Breast epithelium (tissue), 4 donors: ENCODE results near the gene SNTG2. TPM values are rescaled to one million over a fixed set of nuclear protein-coding genes. Genes with fewer than 3 reads are reported as not detected.
A peak's percentile ranks its signal among the peaks of the same experiment; 100 is the strongest.

Experiments
- DNase-seq, 2 donors: peaks; one replicate each; pipeline ENCODE4 v3.0.0-alpha.2; 2019; ENCODE audit warnings: low spot score in 2 of 2
- H3K27ac ChIP-seq, 2 donors: fragments of 200-600 bp; sonication (generic) in 1 of 2; one replicate each; pipeline ENCODE4 v1.5.1; 2016 to 2019; ENCODE audit warnings: mild to moderate bottlenecking in 1 of 2
- H3K27me3 ChIP-seq, 2 donors: fragments of 200-600 bp; sonication (generic) in 1 of 2; one replicate each; pipeline versions ENCODE4 v1.5.1 to v1.6.0; 2017 to 2019; ENCODE audit warnings: control low read depth in 1 of 2, mild to moderate bottlenecking in 1 of 2
- H3K36me3 ChIP-seq: fragments of 200-600 bp; one replicate; pipeline ENCODE4 v1.5.1; 2019
- H3K4me1 ChIP-seq, 2 donors: fragments of 200-600 bp; sonication (generic); one replicate each; pipeline ENCODE4 v1.5.1; 2016 to 2019; ENCODE audit warnings: control low read depth in 1 of 2
- H3K4me3 ChIP-seq, 3 donors: fragments of 200-600 bp; sonication (generic); 1 replicate in 2 of 3; 2 replicates in 1 of 3; pipeline ENCODE4 v1.5.1; 2016 to 2019; ENCODE audit warnings: mild to moderate bottlenecking in 3 of 3, moderate library complexity in 2 of 3
- H3K9me3 ChIP-seq, 2 donors: fragments of 200-600 bp; sonication (generic) in 1 of 2; one replicate each; pipeline ENCODE4 v1.5.1; 2016 to 2019; ENCODE audit warnings: control low read depth in 1 of 2
- POLR2A ChIP-seq: fragments of 450-650 bp; IDR thresholded peaks from one replicate; pipeline ENCODE4 v1.6.1; 2016; ENCODE audit warnings: antibody characterized with exemption, mild to moderate bottlenecking, moderate library complexity
- POLR2AphosphoS5 ChIP-seq, 3 donors: sonication (generic); formaldehyde crosslinking; IDR thresholded peaks; one replicate each; pipeline ENCODE4 v1.6.1; 2017; ENCODE audit warnings: antibody characterized with exemption in 3 of 3
- intact Hi-C: fragments of 100-400 bp; cut with DNase I; formaldehyde crosslinking; loops from one replicate; pipeline ENCODE4 v1.15.1; 2023; ENCODE audit warnings: low total_unique reads
- total RNA-seq, 3 donors: library from RNA; depleted of rRNA; stranded (reverse); fragments of >200 nt; gene quantifications; one replicate each; pipeline ENCODE4 v1.1.0, GENCODE V29; 2016
- TF ChIP-seq, protein P1 (sequence below), 3 donors: fragments of 450-650 bp; IDR thresholded peaks; one replicate each; pipeline ENCODE4 v1.5.1; 2016 to 2017; ENCODE audit warnings: antibody characterized with exemption in 3 of 3, mild to moderate bottlenecking in 3 of 3, moderate library complexity in 3 of 3

Gene SNTG2
- total RNA-seq, 3 donors from 2014 or later, result 4.6 to 7.4 (median 6.0) TPM

DNA sequence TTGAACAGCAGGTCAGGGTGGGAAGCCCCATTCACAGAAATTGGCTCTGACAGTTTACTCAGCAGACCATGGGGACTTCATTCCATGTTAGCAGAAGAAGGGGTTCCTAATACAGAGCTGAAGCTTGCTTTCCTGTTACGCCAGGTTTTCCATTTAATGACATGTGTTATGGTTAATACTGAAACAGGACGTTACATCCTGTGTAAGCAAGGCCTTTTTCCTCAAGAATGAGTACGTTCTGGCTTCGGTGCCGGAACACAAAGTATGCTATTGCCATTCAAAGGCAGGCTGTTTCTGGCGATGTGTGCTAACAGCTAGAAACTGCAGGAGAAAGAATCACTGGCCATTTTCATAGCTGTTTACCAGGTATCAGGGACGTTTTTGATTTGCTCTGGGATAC lies 190.4 kb downstream of the SNTG2 start:
- intact Hi-C loops, result no loop called here
- H3K27ac ChIP-seq, result peak overlapping the region in 1 of 2 donors; percentile 45
- no peaks in the 10 kb centered on the region for H3K4me1 ChIP-seq
- no peaks in the 10 kb centered on the region for H3K9me3 ChIP-seq
- H3K27me3 ChIP-seq, result peaks cover 0 to 4% of the 10 kb centered on the region in 2 donors
- no peak for DNase-seq
- no peak overlapping the region for H3K4me3 ChIP-seq
- no peaks in the 10 kb centered on the region for H3K36me3 ChIP-seq
- TF ChIP-seq POLR2AphosphoS5 (IDR thresholded peaks at IDR 0.05) (peak in 2 of 3 donors; percentile 19 to 41), POLR2A (no peak)
- TF ChIP-seq, protein P1, sequence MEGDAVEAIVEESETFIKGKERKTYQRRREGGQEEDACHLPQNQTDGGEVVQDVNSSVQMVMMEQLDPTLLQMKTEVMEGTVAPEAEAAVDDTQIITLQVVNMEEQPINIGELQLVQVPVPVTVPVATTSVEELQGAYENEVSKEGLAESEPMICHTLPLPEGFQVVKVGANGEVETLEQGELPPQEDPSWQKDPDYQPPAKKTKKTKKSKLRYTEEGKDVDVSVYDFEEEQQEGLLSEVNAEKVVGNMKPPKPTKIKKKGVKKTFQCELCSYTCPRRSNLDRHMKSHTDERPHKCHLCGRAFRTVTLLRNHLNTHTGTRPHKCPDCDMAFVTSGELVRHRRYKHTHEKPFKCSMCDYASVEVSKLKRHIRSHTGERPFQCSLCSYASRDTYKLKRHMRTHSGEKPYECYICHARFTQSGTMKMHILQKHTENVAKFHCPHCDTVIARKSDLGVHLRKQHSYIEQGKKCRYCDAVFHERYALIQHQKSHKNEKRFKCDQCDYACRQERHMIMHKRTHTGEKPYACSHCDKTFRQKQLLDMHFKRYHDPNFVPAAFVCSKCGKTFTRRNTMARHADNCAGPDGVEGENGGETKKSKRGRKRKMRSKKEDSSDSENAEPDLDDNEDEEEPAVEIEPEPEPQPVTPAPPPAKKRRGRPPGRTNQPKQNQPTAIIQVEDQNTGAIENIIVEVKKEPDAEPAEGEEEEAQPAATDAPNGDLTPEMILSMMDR (IDR thresholded peaks at IDR 0.05), result no peak

DNA sequence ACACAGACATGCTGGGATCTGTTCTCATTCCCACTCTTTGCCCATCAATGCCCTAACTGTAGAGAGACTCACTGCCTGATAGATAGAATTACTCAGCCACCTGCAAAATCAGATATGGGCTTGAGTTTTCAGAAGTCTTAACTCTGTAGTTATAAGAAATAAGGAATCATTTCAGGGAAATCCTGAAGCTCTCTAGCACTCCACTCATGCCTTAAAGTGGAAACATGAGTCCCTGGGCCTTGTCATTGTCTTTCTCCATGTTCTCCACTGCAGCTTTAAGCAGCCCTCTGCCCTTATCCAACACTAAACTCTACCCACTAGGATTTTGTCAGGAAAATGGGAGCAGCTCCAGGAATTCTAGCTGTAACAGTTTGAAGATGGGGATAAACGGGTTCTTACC lies 192.5 kb downstream of the SNTG2 start:
- intact Hi-C loops, result no loop called here
- no peak for TF ChIP-seq POLR2A
- no peak for TF ChIP-seq POLR2AphosphoS5 (IDR thresholded peaks at IDR 0.05)
- TF ChIP-seq, protein P1 (IDR thresholded peaks at IDR 0.05), result no peak

DNA sequence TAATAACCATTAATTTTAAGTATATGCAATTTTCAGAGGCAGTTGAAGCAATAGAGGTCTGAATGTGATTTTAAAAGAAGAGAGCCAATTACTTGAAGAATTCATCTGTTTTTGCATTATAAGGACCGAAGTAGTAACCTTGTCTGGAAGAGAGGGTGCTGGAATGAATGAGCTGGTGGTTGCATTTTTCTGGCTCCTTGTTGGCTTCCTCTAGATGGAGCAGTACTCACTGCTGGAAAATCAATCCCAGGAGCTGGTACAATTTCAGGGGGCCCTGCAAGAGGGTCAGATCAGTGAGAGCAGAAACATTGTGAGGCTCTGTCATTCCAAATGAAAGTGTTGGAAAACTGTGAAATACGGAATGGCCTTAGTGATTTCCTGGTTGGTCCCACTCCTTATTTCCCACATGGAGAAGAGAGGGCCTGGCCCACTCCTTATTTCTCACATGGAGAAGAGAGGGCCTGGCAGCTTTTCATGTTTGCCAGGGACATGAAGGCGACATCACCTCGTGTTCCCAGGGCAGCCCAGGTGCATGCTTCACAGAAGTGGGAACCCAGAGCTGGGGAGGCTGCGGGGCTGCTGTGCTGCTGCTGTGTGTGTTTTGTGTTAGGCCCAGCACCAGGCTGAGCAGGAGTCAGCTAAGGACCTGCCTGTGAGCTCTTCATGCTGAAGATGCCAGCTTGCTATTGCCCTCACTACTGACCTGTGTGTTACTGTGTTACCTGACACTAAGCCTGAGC lies 197.4 kb downstream of the SNTG2 start:
- no peaks in the 10 kb centered on the region for H3K9me3 ChIP-seq
- H3K27me3 ChIP-seq, result no peaks in the 10 kb centered on the region
- no peaks in the 10 kb centered on the region for H3K36me3 ChIP-seq
- no peak for DNase-seq
- H3K27ac ChIP-seq, result no peak overlapping the region
- no peaks in the 10 kb centered on the region for H3K4me1 ChIP-seq
- TF ChIP-seq, protein P1 (IDR thresholded peaks at IDR 0.05), result no peak
- TF ChIP-seq POLR2A, result no peak
- no peak for TF ChIP-seq POLR2AphosphoS5 (IDR thresholded peaks at IDR 0.05)
- H3K4me3 ChIP-seq, result no peak overlapping the region
- intact Hi-C loops, result no loop called here

More for the DNA sequence above, 192.5 kb downstream of the SNTG2 start:
- Histone ChIP-seq H3K9me3 (no peaks in the 10 kb centered on the region), H3K4me3 (no peak overlapping the region), H3K36me3 (no peaks in the 10 kb centered on the region), H3K4me1 (no peaks in the 10 kb centered on the region), H3K27me3 (peaks cover 0 to 4% of the 10 kb centered on the region in 2 donors), H3K27ac (no peak overlapping the region)
- DNase-seq, result no peak

DNA sequence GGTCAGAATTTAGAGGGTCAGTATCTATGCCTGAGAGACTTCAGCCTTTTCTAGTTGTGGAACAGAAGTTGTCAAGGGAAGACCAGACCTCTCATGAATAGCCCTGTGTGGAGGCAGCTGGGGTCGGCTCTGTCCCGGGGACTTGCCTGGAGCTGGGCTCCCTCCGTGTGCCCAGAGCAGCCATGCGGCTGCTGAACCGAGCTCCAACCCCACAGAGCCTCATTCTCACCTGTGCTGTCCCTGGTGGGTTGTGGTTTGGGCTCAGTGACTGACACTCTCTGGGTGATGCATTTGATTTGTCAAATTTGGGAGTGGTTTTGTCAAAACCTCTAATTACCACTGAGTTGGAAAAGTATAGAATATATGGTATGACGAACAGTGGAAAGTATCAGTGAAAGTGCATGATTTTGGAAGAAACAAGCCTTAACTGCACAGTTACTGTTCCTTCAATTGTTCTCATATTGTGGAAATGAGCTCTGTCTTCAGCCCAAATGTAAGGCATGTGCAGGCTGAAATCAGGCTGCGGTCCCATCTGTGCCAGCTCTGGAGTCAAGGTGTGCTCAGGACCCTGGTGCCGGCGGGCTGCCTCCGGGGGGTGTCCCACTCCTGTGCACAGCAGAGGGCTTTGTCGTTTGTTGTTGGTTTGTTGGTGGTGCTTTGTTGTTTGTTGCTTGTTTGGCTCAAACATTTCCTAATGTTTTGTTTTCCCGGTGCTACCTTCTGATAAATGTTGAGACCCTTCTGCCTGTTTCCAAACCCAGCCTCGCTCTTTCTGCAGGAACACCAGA lies 200.3 kb downstream of the SNTG2 start:
- DNase-seq, result no peak
- Histone ChIP-seq H3K4me3 (no peak overlapping the region), H3K4me1 (no peaks in the 10 kb centered on the region), H3K27ac (no peak overlapping the region), H3K36me3 (no peaks in the 10 kb centered on the region), H3K9me3 (no peaks in the 10 kb centered on the region), H3K27me3 (no peaks in the 10 kb centered on the region)
- intact Hi-C loops, result no loop called here
- TF ChIP-seq POLR2A (no peak), POLR2AphosphoS5 (IDR thresholded peaks at IDR 0.05) (no peak)
- TF ChIP-seq, protein P1 (IDR thresholded peaks at IDR 0.05), result no peak

DNA sequence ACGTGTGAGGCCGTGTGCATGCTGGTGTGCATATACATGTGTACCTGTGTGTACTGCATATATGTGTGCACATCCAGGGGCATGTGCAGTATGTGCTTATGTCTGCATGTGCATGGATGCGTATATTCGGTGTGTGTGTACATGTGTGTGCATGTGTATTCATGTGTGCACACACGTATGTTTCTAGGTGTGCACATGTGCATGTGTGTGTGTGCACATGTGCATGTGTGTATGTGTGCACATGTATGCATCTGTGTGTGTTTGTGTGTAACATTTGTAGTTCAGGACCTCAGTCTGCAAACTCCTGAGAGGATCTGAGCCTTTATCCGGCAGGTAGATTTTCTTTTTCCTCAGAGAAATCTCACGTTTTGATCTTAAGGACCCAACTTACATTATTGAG lies 201.7 kb downstream of the SNTG2 start:
- Histone ChIP-seq H3K36me3 (no peaks in the 10 kb centered on the region), H3K9me3 (no peaks in the 10 kb centered on the region), H3K4me1 (no peaks in the 10 kb centered on the region), H3K27me3 (no peaks in the 10 kb centered on the region), H3K27ac (no peak overlapping the region), H3K4me3 (no peak overlapping the region)
- no peak for DNase-seq
- intact Hi-C loops, result no loop called here
- no peak for TF ChIP-seq POLR2AphosphoS5 (IDR thresholded peaks at IDR 0.05)
- no peak for TF ChIP-seq POLR2A
- TF ChIP-seq, protein P1 (IDR thresholded peaks at IDR 0.05), result no peak
